K562 (cell line): ENCODE measurements around the gene PEF1.

Source experiments
- EZH2 ChIP-seq: IDR thresholded peaks from 2 replicates; pipeline ENCODE4 v1.6.1; 2012; ENCODE audit warnings: low read depth, mild to moderate bottlenecking, inconsistent platforms, low read length, borderline replicate concordance
- NELFE ChIP-seq: IDR thresholded peaks from 2 replicates; pipeline ENCODE4 v1.6.1; 2011; ENCODE audit warnings: mild to moderate bottlenecking; ENCODE audit not compliant: insufficient read depth, insufficient read length
- NFATC3 ChIP-seq: fragments of 450-650 bp; IDR thresholded peaks from 2 replicates; pipeline ENCODE4 v1.6.1; 2017; ENCODE audit warnings: mild to moderate bottlenecking
- NFXL1 ChIP-seq: fragments of 450-650 bp; formaldehyde crosslinking; IDR thresholded peaks from 2 replicates; pipeline ENCODE4 v1.4.0; 2021; ENCODE audit warnings: mild to moderate bottlenecking
- POLR2AphosphoS5 ChIP-seq: IDR thresholded peaks from 2 replicates; pipeline ENCODE4 v1.6.1; 2011; ENCODE audit warnings: mild to moderate bottlenecking, low read depth, low read length, moderate library complexity; ENCODE audit not compliant: control insufficient read depth, insufficient read depth
- RAD51 ChIP-seq: fragments of 450-650 bp; IDR thresholded peaks from 2 replicates; pipeline ENCODE4 v1.7.1; 2016; ENCODE audit warnings: low read depth, mild to moderate bottlenecking, borderline replicate concordance
- ZBTB12 ChIP-seq: fragments of 250-450 bp; sonication (Bioruptor Pico); IDR thresholded peaks from 2 replicates; pipeline ENCODE4 v1.4.0; 2020
- ZBTB2 ChIP-seq: fragments of 450-650 bp; IDR thresholded peaks from 2 replicates; pipeline ENCODE4 v1.6.1; 2016; ENCODE audit warnings: antibody characterized with exemption

GRCh38 chr1:31596737-31597097 lies 48.0 kb downstream of the PEF1 start:
- TF ChIP-seq POLR2AphosphoS5 (no peak), NFXL1 (CRISPR knock-in tag) (no peak), NELFE (no peak), ZBTB12 (CRISPR knock-in tag) (no peak), EZH2 (no peak), ZBTB2 (no peak), NFATC3 (no peak), RAD51 (no peak)
